Left colon (tissue), 2 donors: ENCODE data around the gene SAMD11. TPM values are rescaled to one million over a fixed set of nuclear protein-coding genes. Genes with fewer than 3 reads are reported as not detected.
"Not testable (repeated sequence)": the region's sequence is repeated elsewhere in the genome, so short reads cannot be mapped to it uniquely, and the experiment has no call there.

Experiments
- ATAC-seq: fragments of 200-7000 bp; cut with Tn5 transposase; one replicate; pipeline ENCODE4 v1.9.1; 2020; ENCODE audit warnings: mild to moderate bottlenecking, moderate library complexity
- DNase-seq, 2 donors: peaks; one replicate each; pipeline ENCODE4 v3.0.0-alpha.2; 2020
- intact Hi-C, 2 donors: fragments of 100-400 bp; cut with DNase I in 1 of 2; cut with micrococcal nuclease in 1 of 2; formaldehyde crosslinking; loops; one replicate each; pipeline versions ENCODE4 v1.11.2 to v1.14.0; 2022; cut with DNase I, micrococcal nuclease
- total RNA-seq, 2 donors: library from RNA; stranded (reverse); fragmentation: NEBNext Ultra II Directional; extraction: Animal tissue kit (Norgen Biotek cat#: 25700); gene quantifications; one replicate each; pipeline ENCODE4 v1.2.1, GENCODE V29; 2021
- donor health status: DM: no; HTN: no; CAD: no.
- donor health status: DM: yes; HTN: yes; CAD: no.

Gene SAMD11
- total RNA-seq, 2 donors from 2014 or later, result 1.6 to 5.1 TPM

DNA sequence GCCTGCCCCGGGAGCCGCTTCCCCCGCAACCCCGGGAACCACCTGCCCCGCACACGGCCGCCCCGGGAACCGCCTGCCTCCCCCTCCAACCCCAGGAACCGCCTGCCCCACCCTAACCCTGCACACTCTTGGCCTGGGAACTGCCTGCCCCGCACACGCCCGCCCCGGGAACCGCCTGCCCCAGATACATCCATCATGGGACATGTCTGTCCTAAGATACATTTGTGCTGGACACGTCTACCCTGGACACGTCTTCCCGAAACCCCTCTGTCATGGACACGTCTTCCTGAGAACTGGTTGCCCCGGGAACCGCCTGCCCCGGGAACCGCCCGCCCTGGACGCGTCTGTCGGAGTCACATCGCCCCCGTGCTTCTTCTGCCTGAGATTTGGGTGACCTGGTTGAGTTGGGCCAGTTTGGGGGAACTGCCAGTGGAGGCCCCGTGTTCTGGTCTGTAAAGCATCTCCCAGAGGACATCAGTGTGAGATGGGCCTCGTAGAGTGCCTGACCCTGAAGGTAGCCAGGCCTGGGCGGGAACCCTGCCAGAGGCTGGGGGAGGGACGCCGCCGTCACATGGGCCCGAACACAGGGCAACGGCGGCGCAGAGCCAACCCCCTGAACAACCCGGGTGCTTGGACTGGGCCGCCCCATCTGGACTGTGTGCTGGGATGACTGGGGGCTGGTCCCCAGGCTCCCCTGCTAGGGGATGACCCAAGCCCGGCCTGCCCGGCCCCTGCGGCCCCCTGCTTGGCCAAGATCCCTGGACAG is 54.5 kb downstream of the SAMD11 start:
- DNase-seq, result no peak
- intact Hi-C loops, result loop anchor here in 1 of 2 donors (10.0 kb wide), 1 partner anchor 63 kb away; no protein-coding TSS in a partner anchor
- ATAC-seq, result no peak

DNA sequence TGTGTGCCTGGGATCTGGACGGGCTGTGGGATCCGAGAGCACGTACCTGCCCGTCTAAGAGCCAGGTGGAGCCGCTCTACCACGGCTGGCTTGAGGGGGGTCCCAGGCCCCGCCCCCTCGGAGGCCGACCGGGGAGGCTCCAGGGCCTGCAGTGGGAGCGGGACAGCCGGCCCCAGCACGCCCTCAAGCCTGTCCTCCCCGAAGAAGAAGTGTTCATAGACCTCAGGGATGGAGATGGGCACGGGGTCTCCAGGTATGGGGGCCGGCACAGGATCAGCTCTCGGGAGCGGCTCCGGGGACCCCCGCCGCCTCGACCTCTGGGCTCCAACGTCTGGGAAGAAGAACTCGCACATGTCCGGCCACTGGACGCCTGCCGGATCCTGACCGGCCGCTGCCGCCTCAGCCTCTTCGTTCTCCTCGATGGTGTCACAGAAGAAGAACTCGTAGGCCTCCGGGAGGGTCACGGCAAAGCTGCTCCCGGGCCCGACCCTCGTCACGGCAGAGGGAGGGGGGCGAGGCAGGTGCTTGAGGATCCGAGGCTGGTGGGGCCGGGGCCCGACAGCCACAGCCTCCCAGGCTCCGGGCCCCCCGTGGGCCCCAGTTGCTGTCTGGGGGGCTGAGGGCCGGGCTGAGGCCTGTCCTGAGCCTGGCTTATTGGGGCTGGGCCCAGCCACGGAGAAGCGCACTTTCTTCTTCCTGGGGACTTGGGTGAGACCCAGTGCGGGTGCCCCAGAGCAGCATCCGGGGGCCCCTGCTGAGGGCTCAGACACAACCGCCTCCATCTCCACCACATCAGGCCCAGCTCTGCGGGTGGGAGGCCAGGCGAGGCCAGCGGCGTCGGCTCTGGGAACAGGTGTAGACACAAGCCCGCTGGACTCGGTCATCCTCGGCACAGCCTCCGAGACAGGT is 55.4 kb downstream of the SAMD11 start:
- ATAC-seq (no peak), DNase-seq (no peak)
- intact Hi-C loops, result loop anchor here in 1 of 2 donors (10.0 kb wide), 1 partner anchor 64 kb away; no protein-coding TSS in a partner anchor

DNA sequence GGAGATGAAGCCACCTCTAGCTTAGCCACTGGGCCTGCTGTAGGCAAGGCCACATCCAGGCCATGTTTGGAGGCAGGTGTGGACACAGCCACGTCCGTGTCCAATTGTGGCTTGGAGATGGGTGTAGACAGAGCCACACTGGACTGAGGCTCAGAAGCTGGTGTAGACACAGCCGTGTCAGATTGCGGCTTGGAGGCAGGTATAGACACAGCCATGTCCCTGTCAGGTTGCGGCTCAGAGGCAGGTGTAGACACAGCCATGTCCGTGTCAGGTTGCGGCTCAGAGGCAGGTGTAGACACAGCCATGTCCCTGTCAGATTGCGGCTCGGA is 56.0 kb downstream of the SAMD11 start:
- intact Hi-C loops, result loop anchor here (5.0 to 10.0 kb wide), 3 partner anchors 65 to 88 kb away; no protein-coding TSS in a partner anchor
- DNase-seq (no peak), ATAC-seq (no peak)

DNA sequence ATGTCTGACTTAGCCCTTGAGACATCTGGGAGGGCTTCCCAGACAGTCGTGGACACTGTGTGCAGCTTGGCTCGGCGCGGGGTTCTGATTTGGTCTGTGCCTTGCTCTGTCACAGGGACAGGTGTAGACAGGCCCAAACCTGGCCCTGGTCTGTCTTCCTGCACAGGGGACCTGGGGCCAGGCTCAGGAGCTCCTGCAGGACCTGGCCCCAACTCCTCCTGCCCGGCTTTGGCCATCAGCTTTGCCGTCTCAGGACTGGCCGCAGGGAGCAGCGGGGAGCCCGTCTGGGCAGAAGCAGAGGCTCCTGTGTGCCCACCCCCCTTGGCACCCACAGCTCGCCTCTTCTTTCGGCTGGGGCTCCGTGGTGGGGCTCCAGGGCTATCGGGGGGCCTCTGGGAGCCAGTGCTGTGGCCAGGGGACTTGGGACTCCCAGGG is 56.4 kb downstream of the SAMD11 start:
- ATAC-seq (no peak), DNase-seq (no peak)
- intact Hi-C loops, result loop anchor here (5.0 to 10.0 kb wide), 2 partner anchors 85 to 87 kb away; no protein-coding TSS in a partner anchor

DNA sequence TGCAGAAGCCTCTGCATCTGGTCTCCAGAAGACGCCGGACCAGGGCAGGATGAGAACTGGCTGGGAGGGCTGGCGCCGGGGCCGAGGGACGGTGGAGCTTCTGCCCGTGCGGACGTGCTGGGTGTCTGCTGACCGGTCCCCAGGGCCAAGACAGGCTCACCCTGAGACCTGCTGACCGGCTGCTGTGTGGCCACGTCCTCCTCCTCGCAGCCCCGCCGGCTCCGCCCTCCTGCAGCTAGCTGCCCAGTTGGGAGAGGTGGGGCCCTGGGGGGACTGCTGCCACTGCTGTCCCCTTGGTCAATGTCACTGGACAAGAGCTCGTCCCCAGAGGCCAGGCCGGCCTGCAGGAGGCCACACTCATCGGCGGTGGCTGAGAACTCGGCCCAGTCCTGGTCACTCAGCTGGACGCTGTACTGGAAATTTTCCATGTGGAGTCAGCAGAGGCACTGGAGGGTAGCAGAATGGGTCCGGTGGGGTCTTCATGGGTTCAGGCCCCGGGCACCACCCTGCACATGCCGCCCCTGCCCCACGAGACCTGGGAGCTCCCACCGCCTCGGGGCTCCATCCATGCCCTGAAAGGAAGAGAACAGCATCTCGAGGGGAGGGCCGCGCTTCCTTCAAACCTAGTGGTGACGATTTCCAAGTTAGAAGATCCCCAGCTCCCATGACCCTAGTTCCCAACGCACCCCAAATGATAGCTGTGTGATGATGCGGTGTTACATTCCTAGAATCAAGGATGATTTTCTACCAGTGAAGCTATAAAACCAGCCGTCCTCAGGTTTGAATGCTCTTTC is 57.1 kb downstream of the SAMD11 start:
- DNase-seq, result peak in 1 of 2 donors; percentile 3
- intact Hi-C loops, result loop anchor here (5.0 to 10.0 kb wide), 2 partner anchors 84 to 87 kb away; no protein-coding TSS in a partner anchor
- ATAC-seq, result no peak

DNA sequence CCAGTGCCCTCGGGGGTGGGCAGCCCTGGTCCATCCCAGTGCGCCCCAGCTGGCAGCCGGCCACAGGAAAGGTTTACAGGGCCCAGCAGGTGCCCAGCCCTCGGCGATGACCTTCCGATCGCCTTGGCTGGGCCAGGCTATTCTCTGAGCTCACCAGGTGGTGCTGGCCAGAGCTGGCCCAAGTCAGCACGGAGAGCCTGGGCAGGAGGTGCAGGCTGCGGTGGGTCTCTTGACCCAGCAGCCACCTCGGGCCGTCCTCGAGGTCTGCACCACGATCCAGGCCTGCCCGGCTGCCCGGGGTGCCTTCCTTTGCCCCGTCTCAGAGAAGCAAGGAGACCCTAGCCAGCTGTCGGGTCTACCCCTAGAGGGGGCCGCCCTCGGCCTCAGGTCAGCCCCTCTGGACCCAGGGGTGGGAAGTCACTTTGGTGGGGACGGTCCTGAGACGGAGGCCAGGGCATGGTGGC is 57.8 kb downstream of the SAMD11 start:
- DNase-seq (no peak), ATAC-seq (no peak)
- intact Hi-C loops, result loop anchor here (5.0 to 10.0 kb wide), 2 partner anchors 83 to 86 kb away; no protein-coding TSS in a partner anchor

DNA sequence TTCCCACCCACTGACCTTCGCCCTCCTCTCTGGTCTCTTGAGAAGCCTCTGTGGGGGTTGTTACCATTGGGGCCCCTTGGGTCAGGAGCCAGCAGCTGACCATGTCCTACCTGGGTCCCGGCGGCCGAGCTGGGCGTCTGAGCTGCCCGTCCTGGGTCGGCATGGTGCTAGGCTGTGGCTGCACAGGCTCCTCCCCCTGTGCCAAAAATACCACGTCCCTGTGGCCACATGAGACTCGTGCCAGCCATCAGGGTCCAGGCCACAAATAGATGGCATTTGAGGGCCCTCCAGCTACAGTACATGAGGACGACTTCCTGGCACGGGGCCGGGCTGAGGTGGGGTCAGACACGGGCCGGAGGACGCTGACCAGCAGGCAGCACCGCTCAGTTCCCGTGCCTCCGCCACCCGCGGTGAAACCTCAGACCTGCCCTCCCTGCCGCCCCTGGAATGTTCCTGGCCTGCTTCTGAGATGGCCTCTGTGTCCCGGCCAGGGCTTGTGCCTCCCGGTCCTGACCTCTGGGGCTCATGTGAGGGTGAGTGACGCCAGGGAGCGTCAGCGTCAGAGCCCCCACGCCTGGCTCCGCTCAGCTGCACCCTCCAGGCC is 58.3 kb downstream of the SAMD11 start, which contains the start of gene PERM1:
TSS of gene PERM1 (minus strand) at position 139 of the 604 bp plus-strand sequence. CDS start 1,064 bp downstream, outside the sequence.
- DNase-seq (no peak), ATAC-seq (no peak)
- intact Hi-C loops, result loop anchor here (5.0 to 10.0 kb wide), 2 partner anchors 83 to 85 kb away; no protein-coding TSS in a partner anchor

DNA sequence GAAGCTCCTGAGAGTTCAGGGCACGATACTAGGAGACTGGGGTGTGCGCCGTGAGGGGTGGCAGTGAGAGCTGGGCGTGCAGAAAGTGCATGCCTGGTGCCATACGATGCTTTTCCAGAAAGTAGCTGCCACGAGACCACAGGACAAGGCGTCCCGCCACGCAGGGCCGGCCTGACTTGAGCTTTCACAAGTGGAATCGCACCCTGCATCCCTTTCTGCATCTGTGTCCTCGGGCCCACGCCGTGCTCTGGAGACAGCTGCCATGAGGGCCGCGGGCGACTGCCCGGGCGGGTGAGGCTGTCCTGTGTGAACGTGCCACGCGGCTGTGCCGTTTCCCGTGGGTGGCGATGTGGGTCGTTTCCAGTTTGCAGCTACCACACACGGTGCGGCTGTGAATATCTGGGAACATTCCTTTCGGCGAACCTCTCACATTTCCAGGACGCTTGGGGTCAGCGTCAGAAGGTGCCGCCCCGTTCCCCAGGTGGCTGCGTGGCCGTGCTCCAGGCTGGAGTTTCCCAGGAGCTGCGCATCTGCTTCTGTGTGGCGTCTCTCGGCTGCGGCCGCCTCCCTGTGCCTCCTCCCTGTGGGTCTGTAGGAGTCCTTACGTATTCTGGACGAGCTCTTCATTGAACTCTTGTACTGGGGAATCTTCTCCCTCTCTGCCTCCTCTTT is 59.2 kb downstream of the SAMD11 start:
- ATAC-seq (no peak), DNase-seq (no peak)
- intact Hi-C loops, result loop anchor here (5.0 to 10.0 kb wide), 2 partner anchors 82 to 84 kb away; no protein-coding TSS in a partner anchor

DNA sequence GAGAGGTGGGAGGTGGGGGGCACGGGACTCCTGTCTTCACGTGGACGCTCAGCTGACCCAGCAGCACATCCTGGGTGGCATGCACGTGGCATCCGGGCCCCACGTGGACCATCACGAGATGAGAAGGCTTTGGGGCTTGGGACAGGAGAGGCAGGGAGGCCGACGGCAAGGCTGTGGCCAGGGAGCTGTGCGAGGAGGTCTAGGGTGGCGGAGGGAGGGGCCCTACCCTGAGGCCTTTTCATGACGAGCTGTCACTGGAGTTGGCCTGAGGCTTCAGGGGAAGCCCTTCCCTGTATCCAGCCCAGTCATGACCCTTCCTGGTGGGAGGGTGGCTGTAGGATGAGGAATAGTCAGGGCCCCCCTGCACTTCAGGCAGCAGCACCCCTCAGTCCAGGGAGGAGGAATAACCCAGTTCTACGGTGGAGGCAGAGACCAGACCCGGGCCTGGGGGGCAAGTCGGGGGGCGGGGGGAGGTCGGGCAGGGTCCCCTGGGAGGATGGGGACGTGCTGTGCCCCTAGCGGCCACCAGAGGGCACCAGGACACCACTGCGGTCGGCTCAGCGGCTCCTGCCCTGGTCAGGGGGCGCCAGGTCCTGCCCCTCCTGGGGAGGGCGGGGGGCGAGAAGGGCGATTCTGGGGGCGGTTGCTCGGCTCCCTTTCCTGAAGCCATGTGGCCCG is 60.2 kb downstream of the SAMD11 start:
- ATAC-seq, result peak; percentile 73
- peak in 1 of 2 donors; percentile 61 for DNase-seq
- intact Hi-C loops, result loop anchor here (5.0 to 10.0 kb wide), 2 partner anchors 81 to 83 kb away; no protein-coding TSS in a partner anchor

DNA sequence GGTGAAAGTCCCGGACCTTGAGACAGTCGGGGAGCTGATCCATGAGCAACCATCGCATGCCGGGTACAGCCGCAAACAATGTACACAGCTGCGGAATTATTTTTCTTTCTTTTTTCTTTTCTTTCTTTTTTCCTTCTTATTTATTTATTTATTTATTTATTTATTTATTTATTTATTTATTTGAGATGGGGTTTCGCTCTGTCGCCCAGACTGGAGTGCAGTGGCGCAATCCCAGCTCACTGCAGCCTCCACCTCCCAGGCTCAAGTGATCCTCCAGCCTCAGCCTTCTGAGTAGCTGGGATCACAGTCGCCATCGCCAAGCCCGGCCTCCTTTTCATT is 60.7 kb downstream of the SAMD11 start:
- ATAC-seq, result peak; percentile 30
- DNase-seq, result no peak
- intact Hi-C loops, result loop anchor here (5.0 to 10.0 kb wide), 2 partner anchors 80 to 83 kb away; no protein-coding TSS in a partner anchor

DNA sequence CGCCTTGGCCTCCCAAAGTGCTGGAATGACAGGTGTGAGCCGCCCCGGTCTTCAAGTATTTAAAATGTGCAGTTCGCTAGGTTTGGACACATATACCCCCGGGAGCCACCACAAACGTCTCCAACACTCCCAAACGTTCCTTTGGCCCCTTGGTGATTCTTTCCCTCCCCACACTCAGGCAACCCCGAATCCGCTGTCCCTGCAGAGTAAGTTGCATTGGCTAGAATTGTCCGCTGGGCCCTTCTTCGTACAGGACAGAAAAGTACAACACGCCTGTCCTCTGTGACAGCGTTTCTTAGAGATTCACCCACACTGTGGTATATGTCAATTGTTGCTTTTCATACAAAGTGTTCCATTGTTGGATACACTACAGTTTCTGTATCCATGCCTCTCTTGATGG is 61.4 kb downstream of the SAMD11 start:
- intact Hi-C loops, result loop anchor here in 1 of 2 donors (10.0 kb wide), 1 partner anchor 80 kb away; no protein-coding TSS in a partner anchor
- no peak for ATAC-seq

DNA sequence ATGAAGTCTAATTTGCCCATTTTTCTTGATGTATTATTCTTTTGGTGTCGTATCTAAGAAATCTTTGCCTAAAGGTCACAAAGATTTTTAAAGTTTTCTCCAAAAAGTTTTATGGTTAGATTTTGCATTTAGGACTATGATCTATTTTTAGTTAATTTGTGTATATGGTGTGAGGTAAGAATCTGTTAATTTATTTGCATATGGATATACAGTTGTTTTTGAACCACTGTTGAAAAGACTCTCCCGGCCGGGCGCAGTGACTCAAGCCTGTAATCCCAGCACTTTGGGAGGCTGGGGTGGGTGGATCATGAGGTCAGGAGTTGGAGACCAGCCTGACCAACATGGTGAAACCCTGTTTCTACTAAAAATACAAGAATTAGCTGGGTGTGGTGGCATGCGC is 64.3 kb downstream of the SAMD11 start:
- not testable (repeated sequence) for DNase-seq, ATAC-seq
- intact Hi-C loops, result loop anchor here in 1 of 2 donors (10.0 kb wide), 1 partner anchor 77 kb away; no protein-coding TSS in a partner anchor

More for the DNA sequence above, 61.4 kb downstream of the SAMD11 start:
- DNase-seq, result no peak

DNA sequence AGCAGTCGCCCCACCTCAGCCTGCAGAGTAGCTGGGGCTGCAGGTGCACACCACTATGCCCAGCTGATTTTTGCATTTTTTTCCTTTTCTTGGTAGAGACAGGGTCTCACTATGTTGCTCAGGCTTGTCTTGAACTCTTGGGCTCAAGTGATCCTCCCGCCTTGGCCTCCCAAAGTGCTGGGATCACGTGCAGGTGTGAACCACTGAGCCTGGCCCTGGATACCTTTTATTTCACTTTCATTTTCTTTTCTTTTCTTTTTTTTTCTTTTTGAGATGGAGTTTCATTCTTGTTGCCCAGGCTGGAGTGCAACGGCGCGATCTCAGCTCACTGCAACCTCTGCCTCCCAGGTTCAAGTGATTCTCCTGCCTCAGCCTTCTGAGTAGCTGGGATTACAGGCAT is 67.6 kb downstream of the SAMD11 start:
- ATAC-seq, DNase-seq, intact Hi-C loops: not testable (repeated sequence)

DNA sequence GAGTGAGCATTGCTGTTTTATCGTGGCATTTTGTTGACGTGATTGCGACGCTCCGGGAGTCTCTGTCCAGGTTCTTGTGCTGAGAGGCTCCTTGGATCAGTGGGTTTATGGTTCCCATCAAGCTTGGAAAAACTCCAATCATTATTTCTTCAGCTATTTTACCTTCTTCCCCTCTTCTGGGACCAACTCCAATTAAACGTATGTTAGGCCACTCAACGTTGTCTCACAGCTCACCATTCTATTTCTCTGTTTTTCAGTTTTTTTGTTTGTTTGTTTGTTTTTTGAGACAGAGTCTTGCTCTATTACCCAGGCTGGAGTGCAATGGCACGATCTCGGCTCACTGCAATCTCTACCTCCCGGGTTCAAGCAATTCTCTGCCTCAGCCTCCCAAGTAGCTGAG is 68.2 kb downstream of the SAMD11 start:
- intact Hi-C loops, result no loop called here
- no peak for DNase-seq
- ATAC-seq, result no peak

DNA sequence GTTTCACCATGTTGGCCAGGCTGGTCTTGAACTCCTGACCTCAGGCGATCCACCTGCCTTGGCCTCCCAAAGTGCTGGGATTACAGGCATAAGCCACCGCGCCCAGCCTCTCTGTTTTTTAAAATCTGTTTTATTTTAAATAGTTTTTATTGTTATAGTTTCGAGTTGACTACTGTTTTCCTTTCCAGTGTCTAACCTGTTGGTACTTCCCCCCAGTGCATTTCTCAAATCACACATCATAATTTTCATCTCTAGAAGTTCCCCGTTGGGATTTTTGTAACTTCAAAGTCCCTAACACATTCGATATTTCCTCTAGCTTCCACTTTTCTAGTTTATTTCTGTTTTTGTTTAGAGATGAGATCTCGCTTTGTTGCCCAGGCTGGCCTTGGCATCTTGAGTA is 68.6 kb downstream of the SAMD11 start:
- intact Hi-C loops, result no loop called here
- ATAC-seq (no peak), DNase-seq (no peak)

DNA sequence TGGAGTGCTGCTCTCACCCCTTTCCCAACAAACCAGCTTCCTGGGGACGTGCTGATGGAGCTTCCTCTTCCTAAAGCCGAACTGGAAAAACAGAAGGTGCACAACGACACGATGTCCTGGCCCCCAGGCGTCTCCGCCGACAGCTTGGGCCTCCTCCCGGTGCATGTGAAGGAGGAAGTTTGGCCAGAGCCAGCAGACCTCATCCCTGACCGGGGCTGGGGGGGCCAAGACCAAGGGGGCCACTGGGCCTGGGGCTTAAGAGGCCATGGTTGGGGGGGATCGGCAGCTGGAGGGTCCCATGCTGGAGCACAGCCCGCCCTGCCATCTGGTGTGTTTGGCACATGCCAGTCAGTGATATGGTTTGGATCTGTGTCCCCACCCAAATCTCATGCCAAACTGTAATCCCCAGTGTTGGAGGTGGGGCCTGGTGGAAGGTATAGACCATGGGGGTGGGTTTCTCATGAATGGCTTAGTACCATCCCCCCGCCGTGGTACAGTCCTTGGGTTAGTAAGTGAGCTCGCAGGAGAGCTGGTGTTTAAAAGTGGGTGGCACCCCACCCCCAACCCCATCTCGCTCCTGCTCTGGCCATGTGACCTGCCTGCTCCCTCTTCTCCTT is 69.8 kb downstream of the SAMD11 start:
- DNase-seq (no peak), ATAC-seq (no peak)
- intact Hi-C loops, result no loop called here
